HG02938 (cell line): ENCODE results near the gene PDPK1.
A peak's percentile ranks its signal among the peaks of the same experiment; 100 is the strongest.
"Not testable (repeated sequence)": the region's sequence is repeated elsewhere in the genome, so short reads cannot be mapped to it uniquely, and the experiment has no call there.

Experiments used
- ATAC-seq: cut with Tn5 transposase; IDR thresholded peaks from one replicate; pipeline ENCODE4 v1.9.1; 2021; ENCODE audit warnings: mild to moderate bottlenecking, moderate library complexity; ENCODE audit not compliant: unreplicated experiment

Gene PDPK1

DNA sequence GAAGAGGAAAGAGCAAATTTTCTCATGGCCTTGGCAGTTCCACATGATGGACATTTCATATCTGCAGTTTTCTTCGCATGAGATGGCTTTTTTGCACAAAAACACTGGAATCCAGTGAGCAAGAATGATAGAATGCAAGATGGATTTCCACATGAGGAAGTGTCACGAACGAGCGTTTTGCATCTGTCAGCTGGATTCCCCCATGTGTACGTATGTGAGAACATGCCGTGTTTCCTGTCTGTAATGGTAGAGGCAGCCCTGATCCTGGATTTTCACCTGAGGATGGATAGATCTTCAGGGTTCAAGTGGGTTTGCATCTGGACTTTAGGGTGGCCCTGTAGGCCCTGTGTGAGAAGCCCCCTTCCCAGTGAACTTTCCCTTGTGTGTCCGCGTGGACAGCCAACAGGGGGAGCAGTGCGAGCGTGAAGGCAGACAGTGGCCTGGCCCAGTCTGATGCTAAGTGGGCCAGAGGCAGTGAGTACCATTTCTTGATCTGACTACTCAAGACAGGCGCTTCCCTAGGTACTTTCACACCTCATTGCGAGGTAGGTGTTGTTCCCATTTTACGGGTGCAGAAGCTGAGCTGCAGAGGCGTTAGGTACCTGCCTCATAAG, 2.1 kb downstream of the PDPK1 start:
- not testable (repeated sequence) for ATAC-seq

DNA sequence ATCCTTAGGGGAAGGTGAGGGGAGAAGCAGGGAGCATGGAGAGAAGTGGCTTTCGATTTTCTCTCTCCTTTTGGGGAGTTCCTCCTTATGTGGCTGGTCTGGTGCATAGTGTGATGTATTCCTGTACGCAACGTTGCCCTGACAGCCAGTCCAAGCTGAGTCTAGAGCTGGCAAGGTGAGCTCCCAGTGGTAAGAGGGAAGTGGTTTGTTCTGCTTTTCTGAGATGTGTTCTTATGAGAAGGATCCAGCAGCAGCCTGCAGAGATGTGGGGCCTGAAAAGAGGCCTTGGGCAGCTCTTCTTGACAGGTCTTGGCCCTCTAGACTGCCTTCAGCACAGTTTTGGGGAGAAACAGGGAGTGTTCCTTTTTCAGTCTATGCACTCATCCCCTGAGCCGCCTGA, 3.1 kb downstream of the PDPK1 start:
- not testable (repeated sequence) for ATAC-seq

GRCh38 chr16:2541409-2541808, 3.6 kb downstream of the PDPK1 start:
- ATAC-seq, result not testable (repeated sequence)

- ATAC-seq, result not testable (repeated sequence)
Measured at GRCh38 chr16:2543771-2544170, 6.0 kb downstream of the PDPK1 start.

DNA sequence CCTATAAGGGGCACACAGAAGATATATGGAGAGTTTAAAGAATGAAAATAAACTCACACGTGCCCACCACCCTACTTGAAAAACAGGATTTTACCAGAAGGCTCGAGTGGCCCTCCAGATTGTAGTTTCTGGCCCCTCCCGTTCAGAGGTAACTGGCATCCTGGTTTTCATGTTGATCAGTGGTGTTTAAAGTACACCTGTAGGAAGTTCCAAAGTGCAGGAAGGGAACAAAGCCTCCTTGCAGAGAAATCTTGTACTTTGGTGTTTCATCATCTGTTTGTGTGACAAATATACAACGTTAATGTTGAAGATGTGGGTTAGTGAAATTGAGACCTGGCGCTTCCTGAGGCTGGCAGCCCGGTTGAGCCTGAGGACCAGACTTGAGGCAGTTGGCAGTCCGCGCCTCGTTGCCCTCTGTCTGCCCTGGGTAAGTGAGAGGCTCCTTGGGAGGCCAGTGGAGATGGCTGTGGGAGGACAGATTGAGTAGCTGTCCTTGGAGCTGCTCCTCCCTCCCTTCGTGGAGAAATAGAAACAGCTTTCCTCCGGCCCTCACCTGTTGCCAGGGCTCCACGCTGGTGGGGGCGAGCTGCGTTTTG, 12.6 kb downstream of the PDPK1 start:
- ATAC-seq, result not testable (repeated sequence)

DNA sequence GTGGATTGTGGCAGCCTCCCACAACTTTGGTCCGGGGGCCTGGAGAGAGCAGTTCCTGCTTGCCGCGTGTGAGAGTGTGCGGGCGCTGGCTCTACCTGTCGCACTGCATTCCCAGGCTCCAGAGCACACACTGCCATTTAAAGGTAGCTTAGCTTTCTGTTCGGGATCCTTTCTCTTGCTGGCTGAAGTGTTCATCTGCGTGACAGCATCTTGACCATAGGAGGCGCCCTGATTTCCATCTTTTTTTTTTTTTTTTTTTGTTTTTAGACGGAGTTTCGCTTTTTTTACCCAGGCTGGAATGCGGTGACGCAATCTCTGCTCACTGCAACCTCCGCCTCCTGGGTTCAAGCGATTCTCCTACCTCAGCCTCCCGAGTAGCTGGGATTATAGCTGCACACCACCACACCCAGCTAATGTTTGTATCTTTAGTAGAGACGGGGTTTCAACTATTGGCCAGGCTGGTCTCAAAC, 13.6 kb downstream of the PDPK1 start:
- ATAC-seq, result not testable (repeated sequence)

- not testable (repeated sequence) for ATAC-seq
Measured at GRCh38 chr16:2554709-2555425, 17.0 kb downstream of the PDPK1 start.

DNA sequence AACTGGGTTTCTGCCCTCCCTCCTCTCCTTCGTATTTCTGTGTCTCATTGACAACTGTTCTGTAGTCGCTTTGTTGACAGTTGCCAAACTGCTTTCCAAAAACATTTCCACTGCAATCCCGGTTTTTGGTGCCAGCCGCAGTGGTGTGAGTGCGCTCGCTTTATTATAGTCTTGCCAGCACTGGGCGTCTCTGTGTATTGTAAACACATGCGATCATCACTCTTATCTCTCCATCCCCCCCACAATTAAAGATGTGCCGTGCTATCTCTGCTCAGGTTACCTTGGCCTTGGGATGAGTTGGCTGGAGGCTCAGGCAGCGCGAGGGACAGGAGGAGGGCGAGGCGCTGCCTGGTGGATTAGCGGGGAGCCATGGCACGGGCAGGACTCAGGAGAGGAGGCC, 19.3 kb downstream of the PDPK1 start:
- not testable (repeated sequence) for ATAC-seq

GRCh38 chr16:2560131-2560797, 22.4 kb downstream of the PDPK1 start:
- peak; percentile 51 for ATAC-seq

- ATAC-seq, result peak; percentile 37
Measured at GRCh38 chr16:2560798-2561133, 22.9 kb downstream of the PDPK1 start.

- ATAC-seq, result not testable (repeated sequence)
Measured at GRCh38 chr16:2567506-2567905, 29.7 kb downstream of the PDPK1 start.

DNA sequence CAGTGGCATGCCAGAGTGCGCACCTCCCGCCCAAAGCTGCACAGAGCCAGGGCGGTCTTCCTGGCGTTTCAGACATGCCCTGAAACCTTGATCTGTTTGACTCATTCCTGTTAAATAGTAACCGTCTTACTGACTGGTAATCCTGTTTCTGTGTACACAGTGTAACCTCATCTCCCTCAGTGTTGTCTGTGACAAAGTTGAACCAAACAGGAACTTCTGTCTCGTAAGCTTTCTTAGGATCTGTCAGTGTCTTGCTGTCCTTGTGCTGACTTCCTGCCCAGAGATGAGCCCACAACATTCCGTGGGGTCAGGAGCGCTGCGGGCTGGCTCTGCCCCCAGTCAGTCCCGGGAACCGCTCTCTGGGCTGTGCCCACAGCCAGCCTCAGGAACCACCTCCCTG, 30.8 kb downstream of the PDPK1 start:
- ATAC-seq, result not testable (repeated sequence)

GRCh38 chr16:2572704-2573103, 34.9 kb downstream of the PDPK1 start:
- not testable (repeated sequence) for ATAC-seq

DNA sequence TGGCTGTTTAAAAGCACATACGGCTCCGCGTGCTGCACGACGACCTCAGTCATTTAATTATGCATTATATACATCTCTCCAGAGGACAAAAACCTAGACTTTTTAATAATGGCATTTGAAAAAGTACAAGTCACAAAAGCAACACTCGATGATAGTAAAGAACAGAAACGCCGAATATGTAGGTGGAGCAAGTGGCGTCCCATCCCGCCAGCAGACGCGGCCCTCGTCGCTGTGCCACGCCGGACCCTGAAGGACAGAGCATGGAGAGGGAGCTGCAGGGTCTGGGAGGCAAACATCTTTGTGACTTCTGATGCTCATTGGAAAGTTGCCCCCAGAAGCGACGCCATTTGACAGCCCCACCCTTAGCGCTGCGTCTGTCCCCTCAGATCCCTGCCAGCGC, 38.0 kb downstream of the PDPK1 start:
- ATAC-seq, result not testable (repeated sequence)

DNA sequence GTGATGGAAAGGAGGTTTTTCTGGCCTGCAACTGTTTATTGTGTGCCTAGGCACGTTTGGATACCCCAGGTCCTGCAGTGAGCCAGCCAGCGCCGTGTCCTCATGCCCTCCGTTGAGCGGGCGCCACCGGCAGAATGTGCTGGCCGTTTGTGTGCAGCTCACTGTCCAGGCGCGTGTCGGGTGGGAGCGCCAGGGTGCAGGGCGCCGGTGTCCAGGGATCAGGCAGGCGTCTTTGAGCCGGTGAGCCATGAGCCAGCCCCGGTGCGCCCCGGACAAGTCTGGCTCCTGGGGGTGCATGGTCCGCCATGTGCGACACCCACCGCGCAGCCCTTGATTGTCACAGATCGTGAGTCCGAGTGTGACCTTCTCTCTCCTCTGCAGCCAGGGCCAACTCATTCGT, 39.2 kb downstream of the PDPK1 start:
- ATAC-seq, result not testable (repeated sequence)

DNA sequence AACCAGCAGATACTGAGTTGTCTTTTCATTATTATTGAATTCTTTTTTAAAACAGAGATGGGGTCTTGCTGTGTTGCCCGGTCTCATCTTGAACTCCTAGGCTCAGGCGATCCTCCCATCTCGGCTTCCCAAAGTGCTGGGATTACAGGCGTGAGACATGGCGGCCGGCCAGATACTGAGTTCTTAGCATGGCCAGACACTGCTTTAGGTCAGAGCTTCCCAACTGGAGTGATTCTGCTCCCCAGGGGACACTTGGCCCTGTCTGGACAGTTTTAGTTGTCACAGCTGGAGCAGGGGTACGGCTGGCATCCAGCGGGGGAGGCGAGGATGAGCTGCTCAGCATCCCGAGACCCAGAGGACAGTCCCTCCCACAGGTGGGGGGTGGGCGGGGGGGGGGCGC, 41.1 kb downstream of the PDPK1 start:
- not testable (repeated sequence) for ATAC-seq

- ATAC-seq, result not testable (repeated sequence)
Measured at GRCh38 chr16:2580143-2580542, 42.3 kb downstream of the PDPK1 start.

DNA sequence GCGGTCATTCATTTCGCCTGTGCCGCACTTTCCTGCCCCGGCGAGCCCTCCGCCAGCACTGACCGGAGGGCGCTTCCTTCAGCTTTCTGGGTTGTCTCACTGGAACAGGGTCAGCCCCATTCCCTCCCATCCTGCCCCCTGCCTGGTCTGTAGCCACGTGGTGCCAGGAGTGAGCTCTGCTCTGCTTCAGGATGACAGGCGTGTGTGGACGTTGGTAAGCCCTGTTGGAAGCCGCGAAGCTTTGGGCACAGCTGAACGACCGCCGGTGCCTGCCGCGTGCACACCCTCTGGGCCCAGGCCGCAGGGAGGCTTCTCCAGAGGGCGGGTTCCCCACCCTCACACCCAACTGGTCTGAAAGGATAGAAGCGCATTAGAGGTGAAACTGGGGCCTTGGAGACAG, 43.0 kb downstream of the PDPK1 start:
- ATAC-seq, result not testable (repeated sequence)

- ATAC-seq, result no peak
Measured at GRCh38 chr16:2584729-2585650, 47.2 kb downstream of the PDPK1 start.

DNA sequence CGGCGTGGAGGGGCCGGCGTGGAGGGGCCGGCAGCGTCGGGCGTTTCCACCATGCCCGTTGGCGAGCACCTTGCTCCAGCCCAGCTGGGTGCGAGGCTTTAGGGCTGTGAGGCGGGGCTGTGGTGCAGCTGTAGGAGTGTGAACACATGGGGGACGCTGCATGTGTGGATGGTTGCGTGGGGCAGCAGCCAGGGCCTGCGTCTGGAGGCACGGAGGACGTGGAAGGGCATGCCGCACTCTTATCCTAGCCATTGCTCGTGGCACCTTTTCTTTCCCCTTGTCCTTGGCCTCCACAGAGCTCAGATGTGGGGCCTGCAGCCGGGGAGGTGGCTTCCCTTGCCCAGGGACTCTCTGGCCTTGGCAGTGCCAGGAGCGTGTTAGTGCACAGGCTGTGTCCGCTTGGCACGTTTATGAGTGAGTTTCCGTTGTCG, 47.8 kb downstream of the PDPK1 start:
- no peak for ATAC-seq
